ENCODE measurements around the gene CCT4. TPM values are rescaled to one million over a fixed set of nuclear protein-coding genes. Genes with fewer than 3 reads are reported as not detected.
"Not testable (repeated sequence)": the region's sequence is repeated elsewhere in the genome, so short reads cannot be mapped to it uniquely, and the experiment has no call there.

The CCT4 gene
- total RNA-seq, 1 donor from 2014 or later: 183 TPM

DNA sequence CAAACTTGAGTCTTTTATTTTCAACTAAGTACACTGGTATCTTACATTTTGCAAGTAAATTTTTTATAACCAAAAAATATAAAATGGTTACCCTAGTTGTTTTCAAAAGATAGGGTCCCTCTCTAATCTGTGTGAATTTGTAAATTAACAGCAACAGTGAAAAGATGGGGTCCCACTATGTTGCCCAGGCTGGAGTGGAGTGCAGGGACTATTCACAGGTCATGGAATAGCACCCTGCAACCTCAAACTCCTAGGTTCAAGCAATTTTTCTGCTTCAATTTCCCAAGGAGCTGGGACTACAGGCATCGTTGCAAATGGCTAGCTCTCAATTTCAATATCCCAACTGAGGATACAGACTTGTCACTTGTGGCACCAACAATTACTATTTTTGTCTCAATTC lies 12.1 kb downstream of the CCT4 start:
- FAIRE-seq (no peak), DNase-seq (ENCODE audit: low read depth) (no peak)
- H3K4me3 ChIP-seq (ENCODE audit: low read depth, low read length): no peak overlapping the region
- no peaks in the 10 kb centered on the region for H3K27me3 ChIP-seq (ENCODE audit: control insufficient read depth, insufficient read depth, low read length)
- TF ChIP-seq CTCF (IDR thresholded peaks at IDR 0.05; ENCODE audit: insufficient read depth, low read length, severe bottlenecking): no peak
- H3K36me3 ChIP-seq (ENCODE audit: control insufficient read depth, insufficient read depth, low read length): peaks cover 12% of the 10 kb centered on the region

GRCh38 chr2:61866482-61867089 lies 21.9 kb downstream of the CCT4 start:
- not testable (repeated sequence) for H3K4me3 ChIP-seq (ENCODE audit: low read depth, low read length); H3K36me3 ChIP-seq (ENCODE audit: control insufficient read depth, insufficient read depth, low read length); FAIRE-seq; DNase-seq (ENCODE audit: low read depth); H3K27me3 ChIP-seq (ENCODE audit: control insufficient read depth, insufficient read depth, low read length)

DNA sequence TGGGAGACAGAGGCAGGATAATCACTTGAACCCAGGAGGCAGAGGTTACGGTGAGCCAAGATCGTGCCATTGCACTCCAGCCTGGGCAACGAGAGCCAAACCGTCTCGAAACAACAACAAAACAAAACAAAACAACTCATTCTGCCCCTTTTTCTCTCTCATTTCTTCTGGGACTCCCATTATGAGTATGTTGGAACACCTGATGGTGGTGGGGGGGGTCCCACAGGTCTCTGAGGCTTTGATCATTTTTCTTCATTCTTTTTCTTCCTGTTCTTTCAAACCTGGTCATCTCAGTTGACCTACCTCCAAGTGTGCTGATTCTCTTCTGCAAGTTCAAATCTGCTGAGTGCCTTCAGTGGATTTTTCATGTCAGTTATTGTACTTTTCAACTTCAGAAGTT lies 26.4 kb downstream of the CCT4 start:
- no peak for TF ChIP-seq CTCF (IDR thresholded peaks at IDR 0.05; ENCODE audit: insufficient read depth, low read length, severe bottlenecking)
- Histone ChIP-seq H3K36me3 (ENCODE audit: control insufficient read depth, insufficient read depth, low read length) (peaks cover 1% of the 10 kb centered on the region), H3K4me3 (ENCODE audit: low read depth, low read length) (no peak overlapping the region), H3K27me3 (ENCODE audit: control insufficient read depth, insufficient read depth, low read length) (no peaks in the 10 kb centered on the region)
- no peak for DNase-seq (ENCODE audit: low read depth)
- FAIRE-seq: no peak

GRCh38 chr2:61857224-61857623 lies 31.2 kb downstream of the CCT4 start:
- TF ChIP-seq CTCF (IDR thresholded peaks at IDR 0.05; ENCODE audit: insufficient read depth, low read length, severe bottlenecking): no peak
- FAIRE-seq: no peak
- Histone ChIP-seq H3K4me3 (ENCODE audit: low read depth, low read length) (no peak overlapping the region), H3K27me3 (ENCODE audit: control insufficient read depth, insufficient read depth, low read length) (no peaks in the 10 kb centered on the region), H3K36me3 (ENCODE audit: control insufficient read depth, insufficient read depth, low read length) (peaks cover 1% of the 10 kb centered on the region)
- no peak for DNase-seq (ENCODE audit: low read depth)

DNA sequence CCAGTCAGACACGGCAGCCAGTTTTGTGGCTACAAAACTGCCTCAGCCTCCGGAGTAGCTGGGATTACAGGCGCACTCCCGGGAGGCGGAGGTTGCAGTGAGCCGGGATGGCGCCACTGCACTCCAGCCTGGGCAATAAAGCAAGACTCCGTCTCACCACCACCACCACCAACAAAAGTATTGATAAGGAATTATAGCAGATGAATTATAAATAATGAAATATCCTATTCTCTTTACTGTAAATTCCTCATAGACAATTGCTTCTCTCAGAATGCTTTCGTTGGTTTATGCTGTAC lies 33.2 kb downstream of the CCT4 start:
- DNase-seq (ENCODE audit: low read depth): no peak

GRCh38 chr2:61854564-61855317 lies 33.7 kb downstream of the CCT4 start:
- Histone ChIP-seq H3K4me3 (ENCODE audit: low read depth, low read length) (peak overlapping the region; percentile 83), H3K27me3 (ENCODE audit: control insufficient read depth, insufficient read depth, low read length) (no peaks in the 10 kb centered on the region), H3K36me3 (ENCODE audit: control insufficient read depth, insufficient read depth, low read length) (no peaks in the 10 kb centered on the region)
- DNase-seq (ENCODE audit: low read depth) (peak; percentile 95), FAIRE-seq (no peak)
- no peak for TF ChIP-seq CTCF (IDR thresholded peaks at IDR 0.05; ENCODE audit: insufficient read depth, low read length, severe bottlenecking)

More for the DNA sequence above, 33.2 kb downstream of the CCT4 start:
- no peak for FAIRE-seq
- TF ChIP-seq CTCF (IDR thresholded peaks at IDR 0.05; ENCODE audit: insufficient read depth, low read length, severe bottlenecking): no peak
- Histone ChIP-seq H3K27me3 (ENCODE audit: control insufficient read depth, insufficient read depth, low read length) (no peaks in the 10 kb centered on the region), H3K4me3 (ENCODE audit: low read depth, low read length) (peak overlapping the region; percentile 83), H3K36me3 (ENCODE audit: control insufficient read depth, insufficient read depth, low read length) (no peaks in the 10 kb centered on the region)

Data from bronchial epithelial cell (primary cell).